Fibroblast of the aortic adventitia (primary cell): ENCODE measurements around the gene THRB. TPM values are rescaled to one million over a fixed set of nuclear protein-coding genes. Genes with fewer than 3 reads are reported as not detected.

ENCODE experiments used
- DNase-seq: peaks from one replicate; pipeline ENCODE4 v3.0.0-alpha.2; 2010; ENCODE audit warnings: low read depth
- H3K4me3 ChIP-seq: 2 replicates; pipeline ENCODE4 v1.5.1; 2011; ENCODE audit warnings: low read depth, mild to moderate bottlenecking, control low read depth, low read length, moderate library complexity
- CTCF ChIP-seq: IDR thresholded peaks from 2 replicates; pipeline ENCODE4 v1.5.1; 2011; ENCODE audit warnings: mild to moderate bottlenecking, low read length, control low read depth, inconsistent platforms; ENCODE audit not compliant: insufficient read depth
- total RNA-seq: library from RNA; depleted of rRNA; stranded (reverse); fragments of >200 nt; gene quantifications from 2 replicates; pipeline ENCODE4 v1.2.3, GENCODE V29; 2012; ENCODE audit warnings: low replicate concordance

The THRB gene
- total RNA-seq, 1 donor = 4.7 TPM

GRCh38 chr3:24185738-24186384 is 308.8 kb downstream of the THRB start:
- TF ChIP-seq CTCF = peak; percentile 69
- peak; percentile 88 for DNase-seq

GRCh38 chr3:24184528-24185176 is 310.0 kb downstream of the THRB start:
- DNase-seq = no peak
- H3K4me3 ChIP-seq = no peak overlapping the region
- TF ChIP-seq CTCF = no peak

More at GRCh38 chr3:24185738-24186384, 308.8 kb downstream of the THRB start:
- H3K4me3 ChIP-seq = no peak overlapping the region

GRCh38 chr3:24182756-24183155 is 311.9 kb downstream of the THRB start:
- DNase-seq = no peak
- no peak for TF ChIP-seq CTCF
- no peak overlapping the region for H3K4me3 ChIP-seq

GRCh38 chr3:24181256-24181655 is 313.4 kb downstream of the THRB start:
- TF ChIP-seq CTCF = no peak
- no peak for DNase-seq
- H3K4me3 ChIP-seq = no peak overlapping the region

- TF ChIP-seq CTCF = no peak
- DNase-seq = no peak
- H3K4me3 ChIP-seq = no peak overlapping the region
Measured at GRCh38 chr3:24180616-24181015, 314.0 kb downstream of the THRB start.

GRCh38 chr3:24177201-24177600 is 317.4 kb downstream of the THRB start:
- TF ChIP-seq CTCF = no peak
- DNase-seq = no peak

More at GRCh38 chr3:24177201-24177600, 317.4 kb downstream of the THRB start:
- no peak overlapping the region for H3K4me3 ChIP-seq
